HG03108 (cell line): ENCODE results near the gene SLC18A3.

Experiments
- ATAC-seq: cut with Tn5 transposase; IDR thresholded peaks from one replicate; pipeline ENCODE4 v1.9.1; 2021; ENCODE audit warnings: moderate library complexity; ENCODE audit not compliant: unreplicated experiment

Gene SLC18A3

GRCh38 chr10:49649936-49650723, 40.0 kb downstream of the SLC18A3 start:
- no peak for ATAC-seq

GRCh38 chr10:49650724-49651034, 40.6 kb downstream of the SLC18A3 start:
- ATAC-seq = no peak

- ATAC-seq = no peak
Observed at GRCh38 chr10:49651039-49651835, 41.1 kb downstream of the SLC18A3 start.

- ATAC-seq = no peak
Observed at GRCh38 chr10:49651917-49652316, 41.8 kb downstream of the SLC18A3 start.

GRCh38 chr10:49652421-49653272, 42.5 kb downstream of the SLC18A3 start:
- ATAC-seq = no peak

GRCh38 chr10:49653273-49653929, 43.3 kb downstream of the SLC18A3 start:
- ATAC-seq = no peak

GRCh38 chr10:49654036-49654693, 44.1 kb downstream of the SLC18A3 start:
- no peak for ATAC-seq

GRCh38 chr10:49655099-49655498, 45.0 kb downstream of the SLC18A3 start:
- no peak for ATAC-seq

- ATAC-seq = no peak
Observed at GRCh38 chr10:49656845-49657493, 46.9 kb downstream of the SLC18A3 start.

GRCh38 chr10:49657606-49658005, 47.5 kb downstream of the SLC18A3 start:
- ATAC-seq = no peak

GRCh38 chr10:49661140-49661856, 51.2 kb downstream of the SLC18A3 start:
- ATAC-seq = no peak
